Lung (tissue), 16 donors: ENCODE results near the gene IRGC. TPM values are rescaled to one million over a fixed set of nuclear protein-coding genes. Genes with fewer than 3 reads are reported as not detected.
A peak's percentile ranks its signal among the peaks of the same experiment; 100 is the strongest.

Experiments
- ATAC-seq: fragments of 200-7000 bp; cut with Tn5 transposase; one replicate; pipeline ENCODE4 v1.9.1; 2020; ENCODE audit warnings: moderate number of reproducible peaks; ENCODE audit not compliant: insufficient read depth, low FRiP score
- DNase-seq, 3 donors: peaks; one replicate each; pipeline ENCODE4 v3.0.0-alpha.2; 2013 to 2017
- H3K27ac ChIP-seq, 2 donors: one replicate each; pipeline ENCODE4 v1.5.1; 2013; ENCODE audit warnings: mild to moderate bottlenecking in 2 of 2, moderate library complexity in 2 of 2, control low read depth in 1 of 2, inconsistent platforms in 1 of 2, low read depth in 1 of 2, low read length in 1 of 2
- H3K27me3 ChIP-seq, 3 donors: one replicate each; pipeline ENCODE4 v1.5.1; 2013; ENCODE audit warnings: low read length in 2 of 3; ENCODE audit not compliant: control insufficient read depth in 3 of 3, insufficient read depth in 3 of 3
- H3K36me3 ChIP-seq, 4 donors: one replicate each; pipeline ENCODE4 v1.5.1; 2013; ENCODE audit warnings: low read length in 4 of 4, mild to moderate bottlenecking in 1 of 4, moderate library complexity in 1 of 4; ENCODE audit not compliant: control insufficient read depth in 4 of 4, insufficient read depth in 4 of 4
- H3K4me1 ChIP-seq, 5 donors: one replicate each; pipeline ENCODE4 v1.5.1; 2013; ENCODE audit warnings: low read length in 5 of 5, mild to moderate bottlenecking in 2 of 5, moderate library complexity in 1 of 5; ENCODE audit not compliant: control insufficient read depth in 5 of 5, insufficient read depth in 5 of 5
- H3K4me3 ChIP-seq: one replicate; pipeline ENCODE4 v1.5.1; 2013; ENCODE audit warnings: mild to moderate bottlenecking, control low read depth, moderate library complexity
- H3K9ac ChIP-seq, 2 donors: one replicate each; pipeline ENCODE4 v1.5.1; 2013; ENCODE audit warnings: low read length in 2 of 2, control low read depth in 1 of 2; ENCODE audit not compliant: insufficient read depth in 1 of 2
- H3K9me3 ChIP-seq, 4 donors: one replicate each; pipeline ENCODE4 v1.5.1; 2013; ENCODE audit warnings: low read length in 3 of 4, mild to moderate bottlenecking in 1 of 4, moderate library complexity in 1 of 4; ENCODE audit not compliant: control insufficient read depth in 4 of 4, insufficient read depth in 3 of 4
- CTCF ChIP-seq: IDR thresholded peaks from 2 replicates; pipeline ENCODE4 v1.5.1; 2012; ENCODE audit warnings: mild to moderate bottlenecking; ENCODE audit errors: control extremely low read depth, extremely low read depth
- WGBS, 2 donors: extraction: QIAGEN DNeasy Blood & Tissue Kit; methylation state at CpG; one replicate each; pipeline ENCODE4 v1.1.7; 2013; 5-methylcytosine and 5-hydroxymethylcytosine counted together
- long read RNA-seq, 5 donors: transcript quantifications; one replicate each; lab custom pipeline, GENCODE V29; 2026
- polyA plus RNA-seq, 2 donors: library from polyadenylated mRNA; stranded (reverse); fragments of 200-250 nt; gene quantifications; one replicate each; pipeline ENCODE4 v1.2.1, GENCODE V29; 2013
- total RNA-seq, 2 donors: library from RNA; depleted of rRNA in 1 of 2; stranded (reverse); fragments of >200 nt in 1 of 2; gene quantifications; one replicate each; pipeline ENCODE4 v1.2.1, GENCODE V29; 2014 to 2021
- donor health status: control.
- donor health status: control.
- donor health status: Bipolar disorder and iron deficiency.
- donor health status: healthy.
- donor health status: DM: yes; HTN: yes; CAD: no.

IRGC gene
- total RNA-seq = not detected
- polyA plus RNA-seq = not detected
- long read RNA-seq, donor 1, partial matches to known transcripts = 0 of 6 reads
- long read RNA-seq, donor 1, other reads (novel, unspliced or antisense) = 6 of 6 reads
- long read RNA-seq, donor 2 = 0 reads
- long read RNA-seq, donor 3 = 0 reads
- long read RNA-seq, donor 4 = 0 reads
- long read RNA-seq, donor 5 = 0 reads

- WGBS, 2 donors = 71 to 77% methylated on average over 4 of the region's 4 CpGs
- no peaks in the 10 kb centered on the region for H3K4me1 ChIP-seq
- no peak within 1 kb of the TSS for H3K4me3 ChIP-seq
- no peaks in the 10 kb centered on the region for H3K9me3 ChIP-seq
- H3K27me3 ChIP-seq = no peaks in the 10 kb centered on the region
- DNase-seq (no peak), ATAC-seq (no peak)
- no peak within 1 kb of the TSS for H3K27ac ChIP-seq
- no peak within 1 kb of the TSS for H3K9ac ChIP-seq
- no peaks in the 10 kb centered on the region for H3K36me3 ChIP-seq
- TF ChIP-seq CTCF = no peak
These were observed at the start of gene IRGC for GRCh38 chr19:43715776-43716175. Gene IRGC (plus strand): TSS chr19:43716076. CDS start chr19:43718559, 2,483 bp downstream.

- no peaks in the 10 kb centered on the region for H3K9me3 ChIP-seq
- ATAC-seq = no peak
- H3K4me3 ChIP-seq = no peak overlapping the region
- H3K27me3 ChIP-seq = no peaks in the 10 kb centered on the region
- DNase-seq = peak in 2 of 3 donors; percentile 30 to 32
- peaks cover 5 to 15% (median 9%) of the 10 kb centered on the region in 4 donors for H3K36me3 ChIP-seq
- TF ChIP-seq CTCF = no peak
- peaks cover 0 to 24% (median 17%) of the 10 kb centered on the region in 5 donors for H3K4me1 ChIP-seq
- no peak overlapping the region for H3K27ac ChIP-seq
- 54 to 64% methylated on average over 25 to 26 of the region's 26 CpGs for WGBS, 2 donors
- peak overlapping the region; percentile 14 to 41 for H3K9ac ChIP-seq
These were observed 48.6 kb upstream of the IRGC start for GRCh38 chr19:43667126-43667875.

GRCh38 chr19:43667876-43668405, 47.9 kb upstream of the IRGC start:
- H3K4me1 ChIP-seq = peaks cover 0 to 24% (median 17%) of the 10 kb centered on the region in 5 donors
- DNase-seq = peak in 1 of 3 donors; percentile 49

More at GRCh38 chr19:43667876-43668405, 47.9 kb upstream of the IRGC start:
- H3K9ac ChIP-seq = peak overlapping the region; percentile 14 to 41
- H3K9me3 ChIP-seq = no peaks in the 10 kb centered on the region
- H3K27ac ChIP-seq = no peak overlapping the region
- H3K27me3 ChIP-seq = no peaks in the 10 kb centered on the region
- TF ChIP-seq CTCF = no peak
- 12 to 14% methylated on average over 29 of the region's 29 CpGs for WGBS, 2 donors
- no peak overlapping the region for H3K4me3 ChIP-seq
- peaks cover 5 to 15% (median 9%) of the 10 kb centered on the region in 4 donors for H3K36me3 ChIP-seq
- ATAC-seq = no peak
